BJ (cell line): ENCODE measurements around the gene CBY1. TPM values are rescaled to one million over a fixed set of nuclear protein-coding genes. Genes with fewer than 3 reads are reported as not detected.
"Not testable (repeated sequence)": the region's sequence is repeated elsewhere in the genome, so short reads cannot be mapped to it uniquely, and the experiment has no call there.

Experiments used
- CTCF ChIA-PET: fragments of 350-600 bp; formaldehyde crosslinking; extraction: SDS; loops from one replicate; lab custom pipeline; 2021; ENCODE audit warnings: antibody characterized with exemption, inconsistent platforms; lab: Yijun Ruan, JAX
- POLR2A ChIA-PET: fragments of 300-600 bp; sonication (Branson Sonifier 250); formaldehyde crosslinking; extraction: SDS; loops from one replicate; lab custom pipeline; 2021; ENCODE audit warnings: antibody characterized with exemption; lab: Charles Lee
- DNase-seq: peaks from one replicate; pipeline ENCODE4 v3.0.0-alpha.2; 2011; ENCODE audit warnings: low read depth
- H3K27me3 ChIP-seq: 2 replicates; pipeline ENCODE4 v1.6.0; 2011; ENCODE audit warnings: low read length; ENCODE audit not compliant: control insufficient read depth, insufficient read depth
- H3K36me3 ChIP-seq: 2 replicates; pipeline ENCODE4 v1.5.1; 2011; ENCODE audit warnings: low read length; ENCODE audit not compliant: control insufficient read depth, insufficient read depth
- H3K4me3 ChIP-seq: 2 replicates; pipeline ENCODE4 v1.5.1; 2011; ENCODE audit warnings: low read depth, mild to moderate bottlenecking, control low read depth, low read length
- CTCF ChIP-seq: IDR thresholded peaks from 2 replicates; pipeline ENCODE4 v1.5.1; 2011; ENCODE audit warnings: low read depth, mild to moderate bottlenecking, control low read depth, inconsistent platforms, low read length, moderate library complexity; ENCODE audit not compliant: insufficient read depth
- polyA plus RNA-seq: library from polyadenylated mRNA; depleted of rRNA; stranded (reverse); fragments of >200 nt; gene quantifications from 2 replicates; pipeline ENCODE4 v1.2.3, GENCODE V29; 2011

Gene CBY1
- polyA plus RNA-seq, 1 experiment: 38.1 TPM

DNA sequence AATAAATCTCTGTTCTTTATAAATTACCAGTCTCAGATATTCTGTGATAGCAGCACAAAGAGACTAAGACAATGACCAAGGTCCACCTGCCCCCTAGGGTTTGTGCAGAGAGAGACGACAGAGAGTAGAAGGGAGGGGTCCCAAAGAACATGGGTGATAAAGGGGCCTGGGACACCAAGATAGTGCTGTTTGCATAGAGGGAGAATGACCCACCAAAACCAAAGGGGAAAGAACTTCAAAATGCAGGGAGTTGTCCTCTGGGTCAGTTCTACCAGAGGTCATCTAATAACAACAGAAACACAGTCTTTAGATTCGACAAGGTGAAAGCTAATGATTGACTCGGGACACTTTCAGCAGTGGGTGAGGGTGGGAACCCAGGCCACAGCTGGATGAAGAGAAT lies 23.9 kb upstream of the CBY1 start:
- Histone ChIP-seq H3K27me3 (no peaks in the 10 kb centered on the region), H3K36me3 (no peaks in the 10 kb centered on the region), H3K4me3 (no peak overlapping the region)
- DNase-seq: no peak
- POLR2A ChIA-PET: no interaction called here
- CTCF ChIA-PET: no interaction called here
- TF ChIP-seq CTCF: no peak

DNA sequence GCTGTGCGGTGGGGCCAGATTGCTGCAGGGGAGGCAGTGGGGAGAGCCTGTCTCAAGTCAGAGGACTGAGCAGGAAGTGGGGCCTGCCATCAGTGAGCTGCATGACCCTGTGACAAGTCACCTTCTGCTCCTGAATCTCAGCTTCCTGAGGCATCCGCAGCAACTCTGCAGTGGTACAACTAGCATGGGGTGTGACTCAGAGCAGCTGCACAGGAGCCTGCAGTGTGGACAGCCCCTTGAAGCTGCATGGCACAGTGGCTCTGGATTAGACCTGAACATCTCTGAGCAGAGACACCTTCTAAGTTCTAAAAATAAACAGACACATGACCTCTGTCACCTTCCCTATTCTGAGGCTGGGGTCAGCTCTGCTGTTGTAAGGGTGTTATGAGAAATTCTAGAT lies 18.2 kb upstream of the CBY1 start:
- POLR2A ChIA-PET: no interaction called here
- no peak for TF ChIP-seq CTCF
- Histone ChIP-seq H3K4me3 (no peak overlapping the region), H3K27me3 (no peaks in the 10 kb centered on the region), H3K36me3 (no peaks in the 10 kb centered on the region)
- CTCF ChIA-PET: no interaction called here
- no peak for DNase-seq

DNA sequence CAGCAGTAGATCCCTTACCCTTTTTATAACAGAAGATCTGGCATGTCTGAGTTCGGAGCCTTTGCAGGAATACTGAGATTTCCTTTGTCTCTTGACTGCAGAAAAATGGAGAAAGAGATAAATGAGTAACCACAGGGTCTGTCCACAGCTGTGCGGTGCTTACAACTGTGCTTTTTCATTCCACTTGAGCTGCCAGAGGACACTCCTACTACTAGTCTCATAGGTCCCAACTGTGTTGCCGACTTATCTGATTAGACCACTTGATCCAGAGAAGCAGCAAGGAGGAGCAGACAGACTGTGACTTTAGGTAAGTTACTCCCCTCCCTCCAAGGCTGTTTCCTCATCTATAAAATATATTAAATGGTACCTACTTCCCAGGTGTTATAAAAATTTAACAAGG lies 17.7 kb upstream of the CBY1 start:
- H3K4me3 ChIP-seq: no peak overlapping the region
- no peak for DNase-seq
- no peak for TF ChIP-seq CTCF
- CTCF ChIA-PET: no interaction called here
- H3K27me3 ChIP-seq: no peaks in the 10 kb centered on the region
- H3K36me3 ChIP-seq: no peaks in the 10 kb centered on the region
- POLR2A ChIA-PET: no interaction called here

GRCh38 chr22:38641476-38642040 lies 14.9 kb upstream of the CBY1 start:
- ChIA-PET POLR2A (no interaction called here), CTCF (interaction anchor here (0.6 kb wide), 1 partner anchor 728 kb away, joined by 3 read pairs; no protein-coding TSS in a partner anchor)
- Histone ChIP-seq H3K36me3 (no peaks in the 10 kb centered on the region), H3K4me3 (no peak overlapping the region), H3K27me3 (no peaks in the 10 kb centered on the region)
- DNase-seq: no peak
- TF ChIP-seq CTCF: no peak

DNA sequence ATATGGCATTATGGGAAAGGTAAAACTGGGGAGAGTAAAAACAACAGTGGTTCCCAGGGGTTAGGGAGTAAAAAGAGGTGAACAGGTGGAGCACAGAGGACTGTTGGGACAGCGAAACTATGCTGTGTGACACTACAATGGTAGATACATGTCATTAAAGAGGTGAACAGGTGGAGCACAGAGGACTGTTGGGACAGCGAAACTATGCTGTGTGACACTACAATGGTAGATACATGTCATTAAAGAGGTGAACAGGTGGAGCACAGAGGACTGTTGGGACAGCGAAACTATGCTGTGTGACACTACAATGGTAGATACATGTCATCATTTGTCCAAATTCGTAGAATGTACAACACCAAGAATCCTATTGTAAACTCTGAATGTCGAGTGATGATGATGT lies 12.2 kb upstream of the CBY1 start:
- POLR2A ChIA-PET, CTCF ChIA-PET, H3K27me3 ChIP-seq, H3K36me3 ChIP-seq, DNase-seq, H3K4me3 ChIP-seq: not testable (repeated sequence)

- POLR2A ChIA-PET: no interaction called here
- no peaks in the 10 kb centered on the region for H3K36me3 ChIP-seq
- DNase-seq: no peak
- CTCF ChIA-PET: interaction anchor here (0.6 kb wide), 1 partner anchor 125 kb away, joined by 3 read pairs; no protein-coding TSS in a partner anchor
- H3K4me3 ChIP-seq: no peak overlapping the region
- no peak for TF ChIP-seq CTCF
- H3K27me3 ChIP-seq: no peaks in the 10 kb centered on the region
Measured at GRCh38 chr22:38645430-38645829, 11.0 kb upstream of the CBY1 start.
